HG03520 (cell line): ENCODE measurements around the gene JADE2.

ENCODE experiments used
- ATAC-seq: cut with Tn5 transposase; IDR thresholded peaks from one replicate; pipeline ENCODE4 v1.9.1; 2021; ENCODE audit warnings: mild to moderate bottlenecking, moderate library complexity; ENCODE audit not compliant: unreplicated experiment

The JADE2 gene

GRCh38 chr5:134529460-134529859, 4.0 kb downstream of the JADE2 start:
- ATAC-seq = no peak

GRCh38 chr5:134530301-134531077, 5.0 kb downstream of the JADE2 start:
- ATAC-seq = no peak

- ATAC-seq = no peak
Measured at GRCh38 chr5:134533115-134533815, 7.8 kb downstream of the JADE2 start.

GRCh38 chr5:134534058-134534725, 8.7 kb downstream of the JADE2 start:
- ATAC-seq = no peak

- ATAC-seq = no peak
Measured at GRCh38 chr5:134534726-134535110, 9.2 kb downstream of the JADE2 start.

GRCh38 chr5:134536876-134537275, 11.4 kb downstream of the JADE2 start:
- ATAC-seq = no peak

- ATAC-seq = no peak
Measured at GRCh38 chr5:134537297-134537696, 11.8 kb downstream of the JADE2 start.

- ATAC-seq = no peak
Measured at GRCh38 chr5:134538296-134538695, 12.8 kb downstream of the JADE2 start.

GRCh38 chr5:134539732-134540131, 14.3 kb downstream of the JADE2 start:
- no peak for ATAC-seq

GRCh38 chr5:134540747-134541733, 15.6 kb downstream of the JADE2 start:
- ATAC-seq = no peak

GRCh38 chr5:134541736-134542376, 16.4 kb downstream of the JADE2 start:
- no peak for ATAC-seq

GRCh38 chr5:134543820-134544614, 18.5 kb downstream of the JADE2 start:
- ATAC-seq = no peak

- no peak for ATAC-seq
Measured at GRCh38 chr5:134545070-134545868, 19.8 kb downstream of the JADE2 start.

GRCh38 chr5:134547066-134547465, 21.6 kb downstream of the JADE2 start:
- ATAC-seq = no peak

GRCh38 chr5:134547579-134547978, 22.1 kb downstream of the JADE2 start:
- no peak for ATAC-seq

- no peak for ATAC-seq
Measured at GRCh38 chr5:134547999-134548658, 22.7 kb downstream of the JADE2 start.

- ATAC-seq = no peak
Measured at GRCh38 chr5:134549714-134550113, 24.2 kb downstream of the JADE2 start.
